GM18520 (cell line): Measurements from ENCODE around the gene L1CAM.

Experiments
- ATAC-seq: cut with Tn5 transposase; IDR thresholded peaks from one replicate; pipeline ENCODE4 v1.9.1; 2021; ENCODE audit not compliant: unreplicated experiment

Gene L1CAM

GRCh38 chrX:153879741-153880439, 6.1 kb downstream of the L1CAM start:
- ATAC-seq: no peak

GRCh38 chrX:153878969-153879653, 6.9 kb downstream of the L1CAM start:
- no peak for ATAC-seq

- ATAC-seq: no peak
Measured at GRCh38 chrX:153878345-153878744, 7.6 kb downstream of the L1CAM start.

GRCh38 chrX:153877571-153878261, 8.3 kb downstream of the L1CAM start:
- ATAC-seq: no peak

GRCh38 chrX:153876112-153876491, 9.9 kb downstream of the L1CAM start:
- ATAC-seq: no peak

GRCh38 chrX:153875391-153876111, 10.4 kb downstream of the L1CAM start:
- no peak for ATAC-seq

GRCh38 chrX:153874366-153875125, 11.4 kb downstream of the L1CAM start:
- ATAC-seq: no peak

- ATAC-seq: no peak
Measured at GRCh38 chrX:153874085-153874365, 11.9 kb downstream of the L1CAM start.

- ATAC-seq: no peak
Measured at GRCh38 chrX:153873282-153874084, 12.5 kb downstream of the L1CAM start.

- no peak for ATAC-seq
Measured at GRCh38 chrX:153871946-153872878, 13.8 kb downstream of the L1CAM start.

- ATAC-seq: no peak
Measured at GRCh38 chrX:153871451-153871850, 14.5 kb downstream of the L1CAM start.

- ATAC-seq: no peak
Measured at GRCh38 chrX:153870791-153871360, 15.1 kb downstream of the L1CAM start.

GRCh38 chrX:153870288-153870690, 15.7 kb downstream of the L1CAM start:
- ATAC-seq: no peak

- no peak for ATAC-seq
Measured at GRCh38 chrX:153869473-153870287, 16.3 kb downstream of the L1CAM start.

- no peak for ATAC-seq
Measured at GRCh38 chrX:153868576-153869472, 17.1 kb downstream of the L1CAM start.

GRCh38 chrX:153867671-153868070, 18.3 kb downstream of the L1CAM start:
- no peak for ATAC-seq

- ATAC-seq: no peak
Measured at GRCh38 chrX:153867139-153867538, 18.8 kb downstream of the L1CAM start.
